HCT116 (cell line): Measurements from ENCODE around the gene NSMCE3. TPM values are rescaled to one million over a fixed set of nuclear protein-coding genes. Genes with fewer than 3 reads are reported as not detected.

Experiments used
- ATAC-seq: fragments of 200-7000 bp; cut with Tn5 transposase; 2 replicates; pipeline ENCODE4 v1.9.1; 2020; ENCODE audit warnings: mild to moderate bottlenecking, moderate library complexity
- BruUV-seq: library from RNA; stranded (reverse); fragments of 400-500 nt; replicated peaks from 2 replicates; lab custom pipeline; 2021; lab: Mats Ljungman, UMichigan
- CTCF ChIA-PET: fragments of 300-600 bp; sonication (Branson Sonifier 250); formaldehyde crosslinking; loops from one replicate; lab custom pipeline; 2021; ENCODE audit warnings: antibody characterized with exemption; lab: Charles Lee
- POLR2A ChIA-PET: fragments of 300-600, 350-600 bp; sonication (Branson Sonifier 250); formaldehyde crosslinking; loops from one replicate; lab custom pipeline; 2021; ENCODE audit warnings: antibody characterized with exemption; lab: Charles Lee
- RAD21 ChIA-PET, 2 experiments: fragments of 300-600 bp; sonication (Branson Sonifier 250); formaldehyde crosslinking; loops; one replicate each; lab custom pipeline; 2023; ENCODE audit warnings: low total read pairs in 2 of 2; ENCODE audit not compliant: uncharacterized antibody in 2 of 2, unreplicated experiment in 2 of 2, low non-redundant PET in 1 of 2; lab: Charles Lee
- DNase-seq: peaks from one replicate; pipeline ENCODE4 v3.0.0-alpha.2; 2010; ENCODE audit warnings: low read depth, low spot score
- H2AFZ ChIP-seq: fragments of 200-600 bp; shearing (Covaris generic), sonication (generic); 2 replicates; pipeline ENCODE4 v1.6.1; 2017; ENCODE audit warnings: low read depth, mixed run types, mixed read lengths, antibody characterized with exemption, low read length; ENCODE audit not compliant: poor library complexity, severe bottlenecking
- H3K27ac ChIP-seq: 2 replicates; pipeline ENCODE4 v1.5.1; 2012; ENCODE audit warnings: low read depth, low read length
- H3K27me3 ChIP-seq: fragments of 200-600 bp; sonication (generic); 2 replicates; pipeline ENCODE4 v1.6.1; 2016; ENCODE audit warnings: mixed run types, low read length, mixed read lengths; ENCODE audit not compliant: insufficient read depth
- H3K36me3 ChIP-seq, 2 experiments: fragments of 200-500 bp in 1 of 2; fragments of 200-600 bp in 1 of 2; sonication (Bioruptor generic) in 1 of 2; sonication (generic) in 1 of 2; 2 replicates each; pipeline versions ENCODE4 v1.5.1 to v1.6.1; 2014 to 2016; ENCODE audit warnings: low read length in 2 of 2, inconsistent platforms in 1 of 2, mixed read lengths in 1 of 2, mixed run types in 1 of 2; ENCODE audit not compliant: insufficient read depth in 2 of 2, control insufficient read depth in 1 of 2
- H3K4me1 ChIP-seq, 2 experiments: fragments of 200-600 bp in 1 of 2; sonication (generic) in 1 of 2; 2 replicates each; pipeline versions ENCODE4 v1.5.1 to v1.6.1; 2012 to 2017; ENCODE audit warnings: low read length in 2 of 2, inconsistent platforms in 1 of 2, mild to moderate bottlenecking in 1 of 2, mixed read lengths in 1 of 2, mixed run types in 1 of 2, moderate library complexity in 1 of 2; ENCODE audit not compliant: insufficient read depth in 2 of 2, control insufficient read depth in 1 of 2
- H3K4me2 ChIP-seq: fragments of 200-600 bp; sonication (generic); 2 replicates; pipeline ENCODE4 v1.6.1; 2017; ENCODE audit warnings: mixed run types, low read length, mixed read lengths
- H3K4me3 ChIP-seq, 2 experiments: fragments of 200-600 bp in 1 of 2; sonication (generic) in 1 of 2; replicated peaks in 1 of 2; 2 replicates each; pipeline ENCODE4 v1.5.1; 2011 to 2016; ENCODE audit warnings: low read length in 2 of 2, control low read depth in 1 of 2, low read depth in 1 of 2, mild to moderate bottlenecking in 1 of 2, mixed read lengths in 1 of 2, mixed run types in 1 of 2
- H3K79me2 ChIP-seq: fragments of 200-600 bp; sonication (generic); 2 replicates; pipeline ENCODE4 v1.6.1; 2017; ENCODE audit warnings: mild to moderate bottlenecking, mixed run types, low read length, moderate library complexity, mixed read lengths; ENCODE audit not compliant: insufficient read depth
- H3K9ac ChIP-seq: fragments of 200-600 bp; sonication (generic); 2 replicates; pipeline ENCODE4 v1.6.1; 2016; ENCODE audit warnings: low read length, mixed read lengths
- H3K9me2 ChIP-seq: fragments of 200-600 bp; sonication (generic), shearing (Covaris generic); 2 replicates; pipeline ENCODE4 v1.6.1; 2017; ENCODE audit warnings: mixed run types, mild to moderate bottlenecking, moderate library complexity; ENCODE audit not compliant: insufficient read depth
- H3K9me3 ChIP-seq, 2 experiments: fragments of 200-500 bp in 1 of 2; fragments of 200-600 bp in 1 of 2; sonication (Bioruptor generic) in 1 of 2; sonication (generic) in 1 of 2; 2 replicates each; pipeline ENCODE4 v1.6.1; 2014 to 2017; ENCODE audit warnings: low read length in 2 of 2, mixed read lengths in 2 of 2, inconsistent platforms in 1 of 2, low read depth in 1 of 2, mild to moderate bottlenecking in 1 of 2, mixed run types in 1 of 2, moderate library complexity in 1 of 2; ENCODE audit not compliant: control insufficient read depth in 1 of 2, insufficient read depth in 1 of 2
- H4K20me1 ChIP-seq: fragments of 200-600 bp; sonication (generic), shearing (Covaris generic); 2 replicates; pipeline ENCODE4 v1.6.1; 2017; ENCODE audit warnings: mixed run types, mild to moderate bottlenecking, moderate library complexity; ENCODE audit not compliant: insufficient read depth
- CEBPB ChIP-seq: IDR thresholded peaks from 2 replicates; pipeline ENCODE4 v1.6.1; 2012; ENCODE audit warnings: low read depth
- EGR1 ChIP-seq: IDR thresholded peaks from 2 replicates; pipeline ENCODE4 v1.6.1; 2012; ENCODE audit warnings: low read depth
- ELF1 ChIP-seq: IDR thresholded peaks from 2 replicates; pipeline ENCODE4 v1.6.1; 2012; ENCODE audit warnings: low read depth, borderline replicate concordance
- EZH2 ChIP-seq: fragments of 200-600 bp; sonication (generic); IDR thresholded peaks from 2 replicates; pipeline ENCODE4 v1.6.1; 2017; ENCODE audit warnings: antibody characterized with exemption, mixed run types
- FOSL1 ChIP-seq: IDR thresholded peaks from 2 replicates; pipeline ENCODE4 v1.6.1; 2012; ENCODE audit warnings: low read depth
- JUND ChIP-seq: IDR thresholded peaks from 2 replicates; pipeline ENCODE4 v1.6.1; 2012
- POLR2AphosphoS5 ChIP-seq: IDR thresholded peaks from 2 replicates; pipeline ENCODE4 v1.6.1; 2011; ENCODE audit warnings: mild to moderate bottlenecking, low read depth, low read length, moderate library complexity
- SIN3A ChIP-seq: IDR thresholded peaks from 2 replicates; pipeline ENCODE4 v1.6.1; 2012; ENCODE audit warnings: low read depth
- SRF ChIP-seq: IDR thresholded peaks from 2 replicates; pipeline ENCODE4 v1.6.1; 2012; ENCODE audit warnings: low read depth
- TCF7L2 ChIP-seq: IDR thresholded peaks from 2 replicates; pipeline ENCODE4 v1.7.0; 2011; ENCODE audit warnings: borderline replicate concordance, inconsistent platforms; ENCODE audit not compliant: insufficient read depth, insufficient read length; ENCODE audit errors: extremely low read depth
- ZNF274 ChIP-seq: fragments of 200-500 bp; sonication (Bioruptor generic); IDR thresholded peaks from 2 replicates; pipeline ENCODE4 v1.6.1; 2014; ENCODE audit warnings: mild to moderate bottlenecking, low read depth, low read length, inconsistent platforms
- intact Hi-C: fragments of 100-400 bp; cut with micrococcal nuclease; formaldehyde crosslinking; loops from 2 replicates; pipeline ENCODE4 v1.10.0; 2022
- total RNA-seq: library from RNA; stranded (reverse); gene quantifications from one replicate; pipeline ENCODE4 v1.2.1, GENCODE V29; 2021; ENCODE audit not compliant: unreplicated experiment
- TF ChIP-seq, protein P1 (sequence below): IDR thresholded peaks from 2 replicates; pipeline ENCODE4 v1.6.1; 2012; ENCODE audit warnings: low read depth

The NSMCE3 gene
- total RNA-seq, 1 experiment from 2014 or later, result 5.7 TPM

DNA sequence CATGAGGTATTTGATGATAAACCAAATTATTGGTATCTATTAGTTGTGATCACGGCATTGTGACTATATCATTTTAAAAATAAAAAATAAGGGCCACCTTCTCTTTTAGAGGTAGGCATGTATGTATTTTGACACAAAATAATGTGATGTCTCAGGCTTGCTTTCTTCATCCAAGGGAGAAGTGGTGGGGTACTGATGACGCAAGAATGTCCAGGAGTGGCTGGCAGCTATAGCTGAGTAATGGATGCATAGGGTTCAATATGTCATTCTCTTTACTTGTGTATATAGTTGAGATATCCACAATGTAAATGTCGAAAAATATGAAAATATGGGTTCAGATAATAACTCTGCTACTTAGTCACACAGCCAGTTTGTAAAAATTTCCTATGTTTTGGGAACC, 46.8 kb upstream of the NSMCE3 start:
- Histone ChIP-seq H2AFZ (no peak overlapping the region), H3K36me3 (no peaks in the 10 kb centered on the region), H3K9ac (no peak overlapping the region), H3K9me3 (no peaks in the 10 kb centered on the region)
- POLR2A ChIA-PET, result no interaction called here
- intact Hi-C loops, result no loop called here
- TF ChIP-seq ZNF274 (no peak), FOSL1 (no peak), POLR2AphosphoS5 (no peak)
- TF ChIP-seq, all 23 proteins: peak for 0
- H4K20me1 ChIP-seq, result no peaks in the 10 kb centered on the region
- no peaks in the 10 kb centered on the region for H3K79me2 ChIP-seq
- no peaks in the 10 kb centered on the region for H3K4me1 ChIP-seq
- no peak overlapping the region for H3K4me2 ChIP-seq
- ChIA-PET RAD21 (no interaction called here), CTCF (no interaction called here)
- H3K9me2 ChIP-seq, result no peaks in the 10 kb centered on the region
- peaks cover 35% of the 10 kb centered on the region; the same call in 1 of the 2 replicates for H3K27me3 ChIP-seq
- no peak overlapping the region for H3K4me3 ChIP-seq
- ATAC-seq (no peak), DNase-seq (no peak)
- no TSS peak for BruUV-seq
- no peak overlapping the region for H3K27ac ChIP-seq

DNA sequence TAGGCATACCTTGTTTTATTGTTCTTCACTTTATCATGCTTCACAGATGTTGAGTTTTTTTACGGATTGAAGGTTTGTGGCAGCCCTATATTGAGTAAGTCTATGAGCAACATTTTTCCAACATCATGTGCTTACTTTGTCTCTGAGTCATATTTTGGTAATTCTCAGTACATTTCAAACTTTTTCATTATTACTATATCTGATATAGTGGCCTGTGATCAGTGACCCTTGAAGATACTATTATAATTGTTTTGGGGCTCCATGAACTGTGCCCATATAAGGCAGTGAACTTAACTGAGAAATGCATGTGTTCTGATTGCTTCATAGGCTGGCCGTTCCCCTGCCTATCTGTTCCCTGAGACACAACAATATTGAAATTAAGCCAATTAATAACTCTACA, 42.8 kb upstream of the NSMCE3 start:
- H3K4me2 ChIP-seq, result no peak overlapping the region
- H3K9me2 ChIP-seq, result no peaks in the 10 kb centered on the region
- no peak overlapping the region for H3K9ac ChIP-seq
- ATAC-seq (no peak), DNase-seq (no peak)
- H4K20me1 ChIP-seq, result no peaks in the 10 kb centered on the region
- ChIA-PET CTCF (no interaction called here), POLR2A (no interaction called here), RAD21 (no interaction called here)
- no peak overlapping the region for H2AFZ ChIP-seq
- intact Hi-C loops, result no loop called here
- peaks cover 44% of the 10 kb centered on the region; the same call in 1 of the 2 replicates for H3K27me3 ChIP-seq
- no peaks in the 10 kb centered on the region for H3K9me3 ChIP-seq
- TF ChIP-seq EGR1 (no peak), FOSL1 (no peak), CEBPB (no peak), SIN3A (no peak), JUND (no peak), ELF1 (no peak), TCF7L2 (no peak), SRF (no peak), EZH2 (no peak), POLR2AphosphoS5 (no peak)
- TF ChIP-seq, protein P1, sequence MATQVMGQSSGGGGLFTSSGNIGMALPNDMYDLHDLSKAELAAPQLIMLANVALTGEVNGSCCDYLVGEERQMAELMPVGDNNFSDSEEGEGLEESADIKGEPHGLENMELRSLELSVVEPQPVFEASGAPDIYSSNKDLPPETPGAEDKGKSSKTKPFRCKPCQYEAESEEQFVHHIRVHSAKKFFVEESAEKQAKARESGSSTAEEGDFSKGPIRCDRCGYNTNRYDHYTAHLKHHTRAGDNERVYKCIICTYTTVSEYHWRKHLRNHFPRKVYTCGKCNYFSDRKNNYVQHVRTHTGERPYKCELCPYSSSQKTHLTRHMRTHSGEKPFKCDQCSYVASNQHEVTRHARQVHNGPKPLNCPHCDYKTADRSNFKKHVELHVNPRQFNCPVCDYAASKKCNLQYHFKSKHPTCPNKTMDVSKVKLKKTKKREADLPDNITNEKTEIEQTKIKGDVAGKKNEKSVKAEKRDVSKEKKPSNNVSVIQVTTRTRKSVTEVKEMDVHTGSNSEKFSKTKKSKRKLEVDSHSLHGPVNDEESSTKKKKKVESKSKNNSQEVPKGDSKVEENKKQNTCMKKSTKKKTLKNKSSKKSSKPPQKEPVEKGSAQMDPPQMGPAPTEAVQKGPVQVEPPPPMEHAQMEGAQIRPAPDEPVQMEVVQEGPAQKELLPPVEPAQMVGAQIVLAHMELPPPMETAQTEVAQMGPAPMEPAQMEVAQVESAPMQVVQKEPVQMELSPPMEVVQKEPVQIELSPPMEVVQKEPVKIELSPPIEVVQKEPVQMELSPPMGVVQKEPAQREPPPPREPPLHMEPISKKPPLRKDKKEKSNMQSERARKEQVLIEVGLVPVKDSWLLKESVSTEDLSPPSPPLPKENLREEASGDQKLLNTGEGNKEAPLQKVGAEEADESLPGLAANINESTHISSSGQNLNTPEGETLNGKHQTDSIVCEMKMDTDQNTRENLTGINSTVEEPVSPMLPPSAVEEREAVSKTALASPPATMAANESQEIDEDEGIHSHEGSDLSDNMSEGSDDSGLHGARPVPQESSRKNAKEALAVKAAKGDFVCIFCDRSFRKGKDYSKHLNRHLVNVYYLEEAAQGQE, result no peak
- no peaks in the 10 kb centered on the region for H3K36me3 ChIP-seq
- no peaks in the 10 kb centered on the region for H3K4me1 ChIP-seq
- no TSS peak for BruUV-seq
- H3K27ac ChIP-seq, result no peak overlapping the region
- no peak overlapping the region for H3K4me3 ChIP-seq
- no peaks in the 10 kb centered on the region for H3K79me2 ChIP-seq
